Neural progenitor cell (in vitro differentiated cells): ENCODE results near the gene PCDH9. TPM values are rescaled to one million over a fixed set of nuclear protein-coding genes. Genes with fewer than 3 reads are reported as not detected.
"Not testable (repeated sequence)": the region's sequence is repeated elsewhere in the genome, so short reads cannot be mapped to it uniquely, and the experiment has no call there.

ENCODE experiments used
- DNase-seq: peaks from one replicate; pipeline ENCODE4 v3.0.0-alpha.2; 2016; ENCODE audit warnings: low spot score
- H2AFZ ChIP-seq: fragments of 200-600 bp; sonication (generic); replicated peaks from 2 replicates; pipeline ENCODE4 v1.6.1; 2016; ENCODE audit warnings: antibody characterized with exemption
- H3F3A ChIP-seq: fragments of 200-600 bp; sonication (generic); 2 replicates; pipeline ENCODE4 v1.6.1; 2016; ENCODE audit warnings: antibody characterized with exemption, low read depth
- H3K27ac ChIP-seq: fragments of 200-600 bp; sonication (generic); 2 replicates; pipeline ENCODE4 v1.5.1; 2016; ENCODE audit warnings: mild to moderate bottlenecking
- H3K27me3 ChIP-seq: fragments of 200-600 bp; sonication (generic); 2 replicates; pipeline ENCODE4 v1.6.1; 2016; ENCODE audit warnings: mild to moderate bottlenecking, moderate library complexity
- H3K36me3 ChIP-seq: fragments of 200-600 bp; sonication (generic); 2 replicates; pipeline ENCODE4 v1.5.1; 2016
- H3K4me1 ChIP-seq: fragments of 200-600 bp; sonication (generic); 2 replicates; pipeline ENCODE4 v1.6.1; 2016; ENCODE audit warnings: mixed run types
- H3K4me2 ChIP-seq: fragments of 200-600 bp; sonication (generic); 2 replicates; pipeline ENCODE4 v1.6.1; 2016
- H3K4me3 ChIP-seq: fragments of 200-600 bp; sonication (generic); 2 replicates; pipeline ENCODE4 v1.5.1; 2016
- H3K79me2 ChIP-seq: fragments of 200-600 bp; sonication (generic); 2 replicates; pipeline ENCODE4 v1.6.1; 2016; ENCODE audit warnings: low read depth
- H3K9ac ChIP-seq: fragments of 200-600 bp; sonication (generic); 2 replicates; pipeline ENCODE4 v1.6.1; 2016
- H3K9me3 ChIP-seq: fragments of 200-600 bp; sonication (generic); 2 replicates; pipeline ENCODE4 v1.5.1; 2016; ENCODE audit warnings: low read depth
- H4K20me1 ChIP-seq: fragments of 200-600 bp; sonication (generic); 2 replicates; pipeline ENCODE4 v1.6.1; 2016; ENCODE audit warnings: low read depth
- H3K27ac Mint-ChIP-seq: 3 replicates; pipeline ENCODE4 v1.8.0; 2021; ENCODE audit warnings: mixed read lengths
- H3K27me3 Mint-ChIP-seq: 2 replicates; pipeline ENCODE4 v1.8.0; 2022; ENCODE audit warnings: low read depth, mild to moderate bottlenecking, inconsistent platforms, moderate library complexity, mixed read lengths; ENCODE audit not compliant: insufficient read depth
- H3K36me3 Mint-ChIP-seq: 3 replicates; pipeline ENCODE4 v1.8.0; 2021; ENCODE audit warnings: mixed read lengths
- H3K4me1 Mint-ChIP-seq: 3 replicates; pipeline ENCODE4 v1.8.0; 2021; ENCODE audit warnings: mixed read lengths
- H3K4me3 Mint-ChIP-seq: 3 replicates; pipeline ENCODE4 v1.8.0; 2021; ENCODE audit warnings: mild to moderate bottlenecking, moderate library complexity, mixed read lengths
- H3K9me3 Mint-ChIP-seq: 3 replicates; pipeline ENCODE4 v1.8.0; 2020; ENCODE audit warnings: mixed read lengths
- CTCF ChIP-seq: fragments of 200-600 bp; sonication (generic); IDR thresholded peaks from 2 replicates; pipeline ENCODE4 v1.5.1; 2017; ENCODE audit warnings: antibody characterized with exemption, mild to moderate bottlenecking
- EZH2 ChIP-seq: fragments of 200-600 bp; sonication (generic); IDR thresholded peaks from 2 replicates; pipeline ENCODE4 v1.6.1; 2017; ENCODE audit warnings: antibody characterized with exemption, mild to moderate bottlenecking, moderate library complexity
- EZH2phosphoT487 ChIP-seq: fragments of 200-600 bp; sonication (generic); IDR thresholded peaks from 2 replicates; pipeline ENCODE4 v1.6.1; 2017; ENCODE audit warnings: antibody characterized with exemption
- total RNA-seq: library from RNA; depleted of rRNA; stranded (reverse); fragments of >200 nt; gene quantifications from 2 replicates; pipeline ENCODE4 v1.2.3, GENCODE V29; 2015; ENCODE audit warnings: low replicate concordance

PCDH9 gene
- total RNA-seq, 1 donor from 2014 or later: 0.24 TPM

DNA sequence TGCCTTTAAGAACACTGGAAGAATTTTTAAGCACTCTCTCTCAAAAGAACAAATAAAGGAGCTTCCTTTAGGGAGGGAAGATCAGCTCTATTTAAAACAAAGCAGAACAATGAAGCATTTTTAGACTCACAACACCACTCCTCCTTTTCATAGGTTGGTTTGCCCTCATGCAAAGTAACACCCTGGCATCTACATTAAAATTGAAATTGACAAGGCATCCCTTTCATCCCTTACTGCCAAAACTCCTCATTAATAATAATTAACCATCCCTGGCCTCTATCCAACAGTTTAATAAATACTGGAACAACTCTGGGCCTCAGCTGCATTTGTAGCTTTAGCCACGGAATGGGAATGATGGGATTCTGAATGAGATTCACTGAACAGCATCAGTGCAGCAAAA, 929.1 kb downstream of the PCDH9 start:
- Histone ChIP-seq H3K4me3 (no peak overlapping the region), H4K20me1 (no peaks in the 10 kb centered on the region), H3K27me3 (no peaks in the 10 kb centered on the region), H3F3A (no peaks in the 10 kb centered on the region), H2AFZ (no peak overlapping the region), H3K79me2 (no peaks in the 10 kb centered on the region), H3K9me3 (no peaks in the 10 kb centered on the region), H3K4me2 (no peak overlapping the region), H3K27ac (no peak overlapping the region), H3K9ac (no peak overlapping the region), H3K36me3 (peaks cover 5% of the 10 kb centered on the region), H3K4me1 (no peaks in the 10 kb centered on the region)
- TF ChIP-seq EZH2 (no peak), EZH2phosphoT487 (no peak), CTCF (no peak)
- no peaks in the 10 kb centered on the region for H3K36me3 Mint-ChIP-seq
- H3K4me3 Mint-ChIP-seq: no peak overlapping the region
- H3K27me3 Mint-ChIP-seq: no peaks in the 10 kb centered on the region
- H3K27ac Mint-ChIP-seq: no peak overlapping the region
- peaks cover 15% of the 10 kb centered on the region for H3K9me3 Mint-ChIP-seq
- peaks cover 3% of the 10 kb centered on the region for H3K4me1 Mint-ChIP-seq
- no peak for DNase-seq

DNA sequence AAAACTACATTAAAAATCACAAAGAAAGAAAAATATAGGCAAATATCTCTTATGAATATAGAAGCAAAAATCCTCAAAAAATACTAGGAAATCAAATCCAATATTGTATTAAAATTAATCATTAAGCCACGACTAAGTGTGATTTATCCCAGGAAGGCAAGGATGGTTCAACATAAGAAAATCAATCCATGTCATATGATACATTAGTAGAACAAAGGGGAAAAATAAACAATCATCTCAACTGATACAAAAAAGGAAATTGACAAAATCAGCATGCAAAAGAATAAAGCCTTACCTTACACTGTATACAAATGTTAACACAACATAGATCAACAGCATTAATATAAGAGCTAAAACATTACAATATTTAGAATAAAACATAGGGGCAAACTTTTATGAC, 933.3 kb downstream of the PCDH9 start:
- H3K9me3 Mint-ChIP-seq: peaks cover 19% of the 10 kb centered on the region
- H3K9me3 ChIP-seq: no peaks in the 10 kb centered on the region
- no peaks in the 10 kb centered on the region for H3K4me1 ChIP-seq
- TF ChIP-seq CTCF: no peak
- no peak for TF ChIP-seq EZH2phosphoT487
- TF ChIP-seq EZH2: no peak
- H3K4me3 ChIP-seq: no peak overlapping the region
- H4K20me1 ChIP-seq: no peaks in the 10 kb centered on the region
- H3K36me3 ChIP-seq: peaks cover 5% of the 10 kb centered on the region
- H3K27ac ChIP-seq: no peak overlapping the region
- H3K4me3 Mint-ChIP-seq: no peak overlapping the region
- H3K4me2 ChIP-seq: no peak overlapping the region
- no peaks in the 10 kb centered on the region for H3K27me3 ChIP-seq
- H3K79me2 ChIP-seq: no peaks in the 10 kb centered on the region
- H3K9ac ChIP-seq: no peak overlapping the region
- no peak overlapping the region for H2AFZ ChIP-seq
- H3K27me3 Mint-ChIP-seq: no peaks in the 10 kb centered on the region
- H3K36me3 Mint-ChIP-seq: no peaks in the 10 kb centered on the region
- no peaks in the 10 kb centered on the region for H3F3A ChIP-seq
- no peak overlapping the region for H3K27ac Mint-ChIP-seq
- no peak for DNase-seq
- H3K4me1 Mint-ChIP-seq: peaks cover 3% of the 10 kb centered on the region

DNA sequence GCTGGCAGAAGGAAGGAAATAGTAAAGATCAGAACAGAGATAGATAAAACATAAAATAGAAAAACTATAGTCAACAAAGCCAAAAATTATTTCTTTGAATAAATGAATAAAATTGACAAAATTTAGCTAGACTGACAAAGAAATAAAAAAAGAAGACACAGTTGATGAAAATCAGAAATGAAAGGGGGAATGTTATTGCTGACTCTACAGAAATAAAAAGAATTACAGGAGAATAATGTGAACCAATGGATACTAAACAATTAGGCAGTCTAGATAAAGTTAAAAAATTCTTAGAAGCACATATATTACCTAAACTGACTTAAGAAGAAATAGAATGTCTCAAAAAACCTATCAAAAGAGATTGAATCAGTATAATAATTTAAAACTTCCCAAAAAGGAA, 933.8 kb downstream of the PCDH9 start:
- no peaks in the 10 kb centered on the region for H3K27me3 Mint-ChIP-seq
- no peaks in the 10 kb centered on the region for H3F3A ChIP-seq
- no peak overlapping the region for H3K4me3 ChIP-seq
- peaks cover 3% of the 10 kb centered on the region for H3K4me1 Mint-ChIP-seq
- peaks cover 5% of the 10 kb centered on the region for H3K36me3 ChIP-seq
- H3K9ac ChIP-seq: no peak overlapping the region
- DNase-seq: no peak
- no peak for TF ChIP-seq CTCF
- no peak for TF ChIP-seq EZH2
- TF ChIP-seq EZH2phosphoT487: no peak
- H4K20me1 ChIP-seq: no peaks in the 10 kb centered on the region
- H3K4me2 ChIP-seq: no peak overlapping the region
- no peaks in the 10 kb centered on the region for H3K79me2 ChIP-seq
- no peaks in the 10 kb centered on the region for H3K36me3 Mint-ChIP-seq
- H3K4me3 Mint-ChIP-seq: no peak overlapping the region
- no peaks in the 10 kb centered on the region for H3K9me3 ChIP-seq
- no peak overlapping the region for H2AFZ ChIP-seq
- H3K27ac Mint-ChIP-seq: no peak overlapping the region
- H3K27me3 ChIP-seq: no peaks in the 10 kb centered on the region
- peaks cover 19% of the 10 kb centered on the region for H3K9me3 Mint-ChIP-seq
- no peaks in the 10 kb centered on the region for H3K4me1 ChIP-seq
- H3K27ac ChIP-seq: no peak overlapping the region

- not testable (repeated sequence) for H4K20me1 ChIP-seq, H3K4me3 ChIP-seq, H3K4me1 ChIP-seq, H3K27me3 Mint-ChIP-seq, H3K79me2 ChIP-seq, H3K36me3 Mint-ChIP-seq, H3K4me2 ChIP-seq, H3K27me3 ChIP-seq, H3K9ac ChIP-seq, H3K27ac ChIP-seq, H3K27ac Mint-ChIP-seq, H2AFZ ChIP-seq, H3F3A ChIP-seq, H3K4me1 Mint-ChIP-seq, H3K36me3 ChIP-seq, H3K4me3 Mint-ChIP-seq, H3K9me3 ChIP-seq
- H3K9me3 Mint-ChIP-seq: peaks cover 10% of the 10 kb centered on the region
- peak; percentile 23 for DNase-seq
These were observed 943.3 kb downstream of the PCDH9 start for GRCh38 chr13:66286806-66287205.
